ENCODE results near the gene PLCB4.

The PLCB4 gene

GRCh38 chr20:9478771-9479170, 409.9 kb downstream of the PLCB4 start:
- DNase-seq: no peak

DNA sequence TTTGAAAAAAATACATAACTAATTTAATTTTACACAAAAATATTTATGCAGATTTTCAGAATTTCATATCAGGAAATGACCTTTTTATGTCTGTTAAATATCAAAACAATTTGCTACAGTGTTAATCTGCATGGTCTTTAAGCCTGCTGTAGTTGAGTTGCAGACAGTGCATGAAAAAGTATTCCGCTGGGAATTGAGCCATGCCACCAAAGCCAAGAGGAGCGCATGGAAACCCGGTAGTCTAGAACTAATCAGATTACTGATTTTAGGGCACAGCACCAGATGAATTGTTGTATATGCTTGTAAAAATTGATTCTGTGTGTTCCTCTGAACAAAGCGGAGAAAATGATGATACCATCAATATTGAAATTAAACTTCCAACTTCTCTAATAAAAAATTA, 411.2 kb downstream of the PLCB4 start:
- no peak for DNase-seq

- no peak for DNase-seq
Observed at GRCh38 chr20:9482180-9482579, 413.3 kb downstream of the PLCB4 start.

- no peak for DNase-seq
Observed at GRCh38 chr20:9483131-9483530, 414.2 kb downstream of the PLCB4 start.

GRCh38 chr20:9485614-9486340, 416.9 kb downstream of the PLCB4 start:
- no peak for DNase-seq

DNA sequence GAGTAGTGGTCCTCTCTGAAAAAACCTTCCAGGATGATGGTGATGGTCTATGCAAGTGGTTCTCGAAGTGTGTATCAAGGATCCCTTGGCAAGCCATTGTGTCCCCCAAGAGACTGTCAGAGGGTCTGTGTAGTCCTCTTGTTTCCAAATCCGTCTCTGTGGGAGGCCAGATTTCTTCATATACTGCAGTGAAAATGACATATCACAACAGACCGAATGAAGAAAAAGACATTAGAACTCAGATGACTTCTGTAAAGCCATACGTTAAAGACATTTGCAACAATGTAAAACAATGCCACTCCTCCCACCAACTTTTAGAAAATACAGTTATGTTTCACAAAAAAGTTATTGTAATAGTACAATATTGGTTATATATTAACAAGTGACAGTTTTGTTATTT, 418.3 kb downstream of the PLCB4 start:
- DNase-seq: no peak

DNA sequence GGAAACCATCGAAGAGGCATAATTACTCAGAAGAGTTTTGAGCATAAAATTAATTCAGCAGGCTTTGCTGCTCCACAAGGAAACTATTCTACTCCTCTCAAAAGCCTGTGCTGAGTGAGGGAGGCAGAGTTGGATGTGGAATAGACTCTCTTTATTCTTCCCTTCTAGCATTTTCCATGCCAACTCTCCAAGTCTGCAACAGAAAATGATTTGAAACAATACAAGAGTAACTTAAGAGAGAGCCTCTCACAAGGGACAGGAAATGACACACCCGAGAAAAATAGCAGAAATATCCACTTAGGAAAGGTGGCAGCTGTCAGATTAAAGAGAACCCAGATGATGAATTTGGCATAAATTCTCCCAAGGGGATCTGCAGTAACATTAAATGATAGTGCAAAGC, 419.2 kb downstream of the PLCB4 start:
- DNase-seq: no peak

GRCh38 chr20:9490161-9490560, 421.3 kb downstream of the PLCB4 start:
- no peak for DNase-seq

GRCh38 chr20:9490631-9491030, 421.7 kb downstream of the PLCB4 start:
- DNase-seq: no peak

- DNase-seq: no peak
Observed at GRCh38 chr20:9491324-9491723, 422.4 kb downstream of the PLCB4 start.

DNA sequence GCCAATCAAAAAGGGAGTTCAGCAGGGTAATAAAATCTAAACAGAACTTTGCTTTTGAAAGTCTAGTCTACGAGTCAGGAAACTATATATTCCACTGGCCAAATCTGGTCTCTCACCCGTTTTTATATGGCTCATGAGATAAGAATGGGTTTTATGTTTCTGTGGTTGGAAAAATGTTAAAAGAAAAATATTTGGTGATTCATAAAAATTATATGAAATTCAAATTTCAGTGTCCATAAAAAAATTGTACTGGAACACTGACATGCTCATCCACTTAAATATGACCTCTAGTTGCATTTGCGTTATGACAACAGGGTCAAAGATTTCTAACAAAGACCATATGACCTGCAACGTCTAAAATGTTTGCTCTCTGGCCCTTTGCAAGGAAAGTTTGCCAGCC, 423.2 kb downstream of the PLCB4 start:
- no peak for DNase-seq

GRCh38 chr20:9493803-9494202, 424.9 kb downstream of the PLCB4 start:
- DNase-seq: no peak

DNA sequence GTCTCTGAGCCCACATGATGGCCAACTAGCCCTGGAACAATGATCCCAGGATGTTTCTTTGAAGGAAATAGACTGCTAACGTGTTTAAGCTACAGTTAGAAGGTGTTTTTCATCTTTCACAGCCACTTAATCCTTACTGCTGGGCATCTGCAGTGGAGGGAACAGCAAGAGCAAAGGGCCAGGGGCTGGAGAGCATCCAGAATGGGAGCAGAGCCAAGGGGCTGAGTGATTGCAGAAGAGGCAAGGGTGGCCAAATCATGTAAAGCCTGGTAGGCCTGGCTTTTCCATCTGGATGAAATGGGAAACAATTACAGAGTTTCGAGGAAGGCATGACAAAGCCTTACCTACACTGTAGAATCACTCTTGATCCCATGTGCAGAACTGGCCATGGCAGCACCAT, 426.8 kb downstream of the PLCB4 start:
- no peak for DNase-seq

DNA sequence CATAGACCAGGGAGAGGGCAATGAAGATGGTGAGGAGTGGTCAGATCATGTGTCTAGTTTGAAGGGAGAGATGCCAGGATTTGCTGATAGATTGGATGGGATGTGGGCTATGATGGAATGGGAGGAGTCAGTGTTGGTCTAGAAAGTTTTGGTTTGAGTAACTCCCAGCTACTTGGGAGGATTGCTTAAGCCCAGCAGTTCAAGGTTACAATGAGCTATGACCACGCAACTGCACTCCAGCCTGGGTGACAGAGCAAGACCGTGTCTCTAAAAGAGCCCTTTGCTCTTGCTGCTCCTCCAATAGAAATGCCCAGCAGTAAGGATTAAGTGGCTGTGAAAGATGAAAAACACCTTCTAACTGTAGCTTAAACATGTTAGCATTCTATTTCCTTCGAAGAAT, 427.3 kb downstream of the PLCB4 start:
- no peak for DNase-seq

- DNase-seq: no peak
Observed at GRCh38 chr20:9498322-9498721, 429.4 kb downstream of the PLCB4 start.

DNA sequence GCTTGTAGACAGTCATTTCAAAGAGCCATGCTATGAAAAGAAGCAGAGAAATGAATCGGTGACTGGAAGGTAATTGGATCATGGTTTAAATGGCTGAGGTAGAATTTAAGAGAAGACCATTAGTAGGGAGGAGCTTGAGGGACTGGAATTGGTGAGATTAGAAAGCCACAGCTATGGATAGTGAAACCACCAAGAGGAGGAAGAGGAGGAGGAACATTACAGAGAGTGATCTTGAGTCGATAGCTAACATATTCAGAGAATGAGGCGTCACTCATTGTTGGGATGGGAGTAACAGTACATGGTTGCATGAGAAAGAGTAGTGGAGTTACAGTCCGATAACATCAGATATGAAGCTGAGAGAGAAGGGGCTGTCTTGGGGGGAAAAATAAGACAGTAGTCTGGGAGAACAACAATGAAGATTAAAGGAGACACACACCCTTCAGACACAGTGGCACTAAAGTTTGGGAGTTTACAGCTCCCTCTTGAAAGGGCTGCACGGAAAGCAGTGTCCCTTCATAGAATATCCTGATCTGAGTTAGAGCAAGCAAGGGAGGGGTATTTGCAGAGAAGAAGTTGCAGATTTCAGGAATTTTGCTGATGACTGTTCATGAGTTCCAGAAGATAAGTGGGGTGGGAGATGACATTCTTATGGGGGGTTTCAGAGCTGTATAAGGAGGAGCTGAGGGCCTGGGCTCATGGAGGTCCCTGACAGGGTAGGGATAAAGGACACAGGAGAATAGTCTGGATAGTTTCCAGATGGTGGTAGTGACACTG, 430.4 kb downstream of the PLCB4 start:
- no peak for DNase-seq

DNA sequence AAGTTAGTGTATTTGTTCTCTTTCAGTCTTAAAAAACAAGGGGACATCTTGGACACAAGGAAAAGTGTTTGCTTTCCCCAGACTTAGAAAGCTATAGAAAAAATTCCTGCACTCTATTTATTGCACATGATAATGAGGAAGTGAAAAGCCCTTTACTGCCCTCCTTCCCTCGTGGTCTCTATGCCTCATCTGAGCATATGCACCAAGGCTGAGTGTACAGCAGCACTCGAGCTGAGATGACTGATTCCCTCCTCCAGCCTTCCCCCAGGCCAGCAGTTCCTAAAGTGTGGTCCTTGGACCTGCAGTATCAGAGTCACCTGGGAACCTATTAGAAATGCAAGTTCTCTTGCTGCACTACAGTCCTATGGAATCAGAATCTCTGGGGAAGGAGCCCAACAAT, 431.2 kb downstream of the PLCB4 start:
- DNase-seq: no peak

DNA sequence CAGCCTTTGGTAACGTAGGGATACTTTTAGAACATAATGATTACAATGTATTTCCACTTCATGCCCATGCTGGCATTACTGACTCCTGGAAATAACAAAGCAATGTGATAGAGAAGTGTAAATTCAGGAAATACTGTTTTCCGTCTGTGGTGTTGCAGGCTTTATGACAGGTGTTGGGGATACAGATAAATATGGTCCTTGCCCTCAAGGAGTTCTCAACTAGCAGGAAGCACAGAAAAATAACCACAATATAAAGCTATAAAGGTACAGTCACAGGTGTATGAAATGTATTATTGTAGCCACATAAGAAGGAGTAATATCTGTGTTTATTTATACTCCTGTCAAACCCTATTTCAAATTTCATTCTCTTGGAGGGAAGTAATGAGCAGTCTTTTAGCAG, 432.6 kb downstream of the PLCB4 start:
- no peak for DNase-seq

GRCh38 chr20:9503526-9504245, 434.8 kb downstream of the PLCB4 start:
- no peak for DNase-seq

- DNase-seq: no peak
Observed at GRCh38 chr20:9506280-9506821, 437.5 kb downstream of the PLCB4 start.

GRCh38 chr20:9506964-9507369, 438.1 kb downstream of the PLCB4 start:
- DNase-seq: no peak

DNA sequence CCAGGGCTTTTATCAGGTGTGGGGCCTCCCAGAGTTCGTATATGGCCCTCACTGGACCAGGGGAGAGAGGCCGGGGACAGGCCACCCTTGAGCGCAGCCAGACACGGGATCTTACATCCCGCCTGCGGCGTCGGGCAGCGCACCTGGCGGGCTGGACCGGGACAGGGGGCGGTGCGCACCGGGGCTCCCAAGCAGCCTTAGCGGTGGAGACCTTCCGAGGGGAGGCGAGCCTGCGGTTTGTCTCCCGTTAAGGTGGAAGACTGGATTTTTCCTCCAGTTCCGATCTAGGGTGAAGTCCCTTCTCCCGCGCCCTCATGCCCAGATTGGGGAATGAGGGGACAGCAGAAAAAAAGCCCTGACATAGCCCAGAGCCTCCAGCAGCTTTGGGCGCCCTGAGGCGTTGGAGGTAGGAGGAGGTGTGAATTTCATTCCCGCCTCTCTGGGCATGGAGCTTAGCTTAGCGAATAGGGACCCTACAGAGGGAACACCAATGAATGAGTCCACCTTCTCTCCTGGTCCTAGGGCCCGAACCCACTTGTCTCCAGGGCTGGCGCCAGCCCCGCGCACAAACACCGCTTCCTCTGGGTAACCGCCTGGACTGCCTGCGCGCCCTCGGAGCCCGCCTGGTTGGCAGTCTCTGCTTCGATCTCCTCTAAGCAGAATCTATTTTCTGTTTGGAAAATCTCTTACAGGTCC, 438.8 kb downstream of the PLCB4 start:
- no peak for DNase-seq

GRCh38 chr20:9508240-9508661, 439.4 kb downstream of the PLCB4 start:
- DNase-seq: no peak
